Mesothelial cell of epicardium (in vitro differentiated cells): ENCODE measurements around the gene SNRNP200. TPM values are rescaled to one million over a fixed set of nuclear protein-coding genes. Genes with fewer than 3 reads are reported as not detected.
A peak's percentile ranks its signal among the peaks of the same experiment; 100 is the strongest.

ENCODE experiments used
- DNase-seq, 2 experiments: peaks; one replicate each; pipeline ENCODE4 v3.0.0; 2021; ENCODE audit warnings: low spot score in 2 of 2; ENCODE audit not compliant: unreplicated experiment in 2 of 2
- H3K27ac Mint-ChIP-seq: 2 replicates; pipeline ENCODE4 v1.8.0; 2021; ENCODE audit warnings: mixed read lengths
- H3K27me3 Mint-ChIP-seq: 2 replicates; pipeline ENCODE4 v1.8.0; 2021; ENCODE audit warnings: low read depth, mixed read lengths
- H3K36me3 Mint-ChIP-seq: 2 replicates; pipeline ENCODE4 v1.8.0; 2021; ENCODE audit warnings: mixed read lengths
- H3K4me1 Mint-ChIP-seq: 2 replicates; pipeline ENCODE4 v1.8.0; 2021; ENCODE audit warnings: mixed read lengths
- H3K4me3 Mint-ChIP-seq: 2 replicates; pipeline ENCODE4 v1.8.0; 2021; ENCODE audit warnings: mild to moderate bottlenecking, moderate library complexity, mixed read lengths
- H3K9me3 Mint-ChIP-seq: 2 replicates; pipeline ENCODE4 v1.8.0; 2021; ENCODE audit warnings: mixed read lengths
- total RNA-seq: library from RNA; stranded (reverse); gene quantifications from 3 replicates; pipeline ENCODE4 v1.2.1, GENCODE V29; 2021
- TF ChIP-seq, protein P1 (sequence below): fragments of 200-600 bp; sonication (generic); IDR thresholded peaks from one replicate; pipeline ENCODE4 v1.5.0; 2021; ENCODE audit warnings: antibody characterized with exemption; ENCODE audit not compliant: unreplicated experiment

Gene SNRNP200
- total RNA-seq, 1 donor from 2014 or later, result 200 TPM

DNA sequence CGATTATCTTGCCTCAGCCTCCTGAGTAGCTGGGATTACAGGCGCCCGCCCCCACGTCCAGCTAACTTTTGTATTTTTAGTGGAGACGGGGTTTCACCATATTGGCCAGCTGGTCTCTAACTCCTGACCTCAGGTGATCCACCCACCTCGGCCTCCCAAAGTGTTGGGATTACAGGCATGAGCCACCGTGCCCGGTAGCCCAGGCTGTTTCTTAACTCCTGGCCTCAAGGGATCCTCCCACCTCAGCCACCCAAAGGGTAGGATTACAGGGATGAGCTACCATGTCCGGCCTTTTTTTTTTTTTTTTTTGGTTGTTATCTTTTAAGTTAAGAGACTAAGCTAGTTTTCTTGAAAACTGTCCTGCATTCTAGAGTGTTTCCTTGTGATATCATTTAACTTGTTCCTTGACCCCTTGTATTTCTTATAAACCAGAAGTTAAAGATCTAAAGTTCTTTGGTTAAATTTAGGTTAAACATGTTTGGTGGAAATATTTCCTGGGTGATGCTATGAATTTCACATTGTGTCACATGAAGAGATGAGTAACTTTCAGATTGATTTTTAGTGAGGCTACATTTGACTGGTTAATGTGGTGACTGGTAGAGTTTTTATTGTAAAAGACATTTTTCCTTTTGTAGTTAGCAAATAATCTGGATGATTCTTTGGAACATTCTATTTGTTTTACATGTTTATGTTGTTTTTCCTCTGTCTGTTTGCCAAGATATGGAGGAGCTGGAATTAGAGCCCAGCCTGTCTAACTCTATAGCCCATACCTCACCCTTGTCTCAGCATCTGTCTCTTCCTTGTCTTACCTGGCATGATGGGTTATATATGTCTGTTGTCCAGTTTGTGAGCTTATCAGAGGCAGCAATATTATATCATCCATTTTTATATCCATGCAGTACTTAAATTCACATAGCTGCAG, 35.4 kb upstream of the SNRNP200 start:
- H3K27ac Mint-ChIP-seq, result no peak overlapping the region
- TF ChIP-seq, protein P1, sequence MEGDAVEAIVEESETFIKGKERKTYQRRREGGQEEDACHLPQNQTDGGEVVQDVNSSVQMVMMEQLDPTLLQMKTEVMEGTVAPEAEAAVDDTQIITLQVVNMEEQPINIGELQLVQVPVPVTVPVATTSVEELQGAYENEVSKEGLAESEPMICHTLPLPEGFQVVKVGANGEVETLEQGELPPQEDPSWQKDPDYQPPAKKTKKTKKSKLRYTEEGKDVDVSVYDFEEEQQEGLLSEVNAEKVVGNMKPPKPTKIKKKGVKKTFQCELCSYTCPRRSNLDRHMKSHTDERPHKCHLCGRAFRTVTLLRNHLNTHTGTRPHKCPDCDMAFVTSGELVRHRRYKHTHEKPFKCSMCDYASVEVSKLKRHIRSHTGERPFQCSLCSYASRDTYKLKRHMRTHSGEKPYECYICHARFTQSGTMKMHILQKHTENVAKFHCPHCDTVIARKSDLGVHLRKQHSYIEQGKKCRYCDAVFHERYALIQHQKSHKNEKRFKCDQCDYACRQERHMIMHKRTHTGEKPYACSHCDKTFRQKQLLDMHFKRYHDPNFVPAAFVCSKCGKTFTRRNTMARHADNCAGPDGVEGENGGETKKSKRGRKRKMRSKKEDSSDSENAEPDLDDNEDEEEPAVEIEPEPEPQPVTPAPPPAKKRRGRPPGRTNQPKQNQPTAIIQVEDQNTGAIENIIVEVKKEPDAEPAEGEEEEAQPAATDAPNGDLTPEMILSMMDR, result no peak
- no peak overlapping the region for H3K4me3 Mint-ChIP-seq

DNA sequence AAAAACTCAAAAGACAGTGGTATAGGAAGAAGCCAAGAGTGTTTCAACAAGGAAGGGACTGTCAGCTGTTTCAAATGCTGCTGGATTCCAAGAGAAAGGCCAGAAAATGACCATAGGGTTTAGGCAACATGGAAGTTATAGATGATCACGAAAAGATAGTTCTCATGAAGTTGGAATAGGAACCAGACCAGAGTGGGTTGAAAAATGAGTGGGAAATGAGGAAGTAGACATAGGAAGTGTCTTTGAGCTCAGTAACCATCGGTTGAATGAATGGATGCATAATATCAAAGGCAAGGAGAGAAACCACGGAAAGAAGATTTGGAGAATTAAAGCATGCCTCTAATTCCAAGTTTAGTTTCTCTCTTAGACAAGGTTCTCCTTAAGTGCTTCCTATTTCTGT, 31.5 kb upstream of the SNRNP200 start:
- H3K27me3 Mint-ChIP-seq, result no peaks in the 10 kb centered on the region
- peaks cover 17% of the 10 kb centered on the region for H3K4me1 Mint-ChIP-seq
- DNase-seq, result no peak
- H3K36me3 Mint-ChIP-seq, result peaks cover 2% of the 10 kb centered on the region
- no peaks in the 10 kb centered on the region for H3K9me3 Mint-ChIP-seq
- H3K27ac Mint-ChIP-seq, result peak overlapping the region; percentile 89
- H3K4me3 Mint-ChIP-seq, result peak overlapping the region; percentile 78
- TF ChIP-seq, protein P1, result no peak

More for the DNA sequence above, 35.4 kb upstream of the SNRNP200 start:
- Mint-ChIP-seq H3K4me1 (peaks cover 10% of the 10 kb centered on the region), H3K36me3 (peaks cover 4% of the 10 kb centered on the region), H3K9me3 (no peaks in the 10 kb centered on the region), H3K27me3 (no peaks in the 10 kb centered on the region)
- no peak for DNase-seq

DNA sequence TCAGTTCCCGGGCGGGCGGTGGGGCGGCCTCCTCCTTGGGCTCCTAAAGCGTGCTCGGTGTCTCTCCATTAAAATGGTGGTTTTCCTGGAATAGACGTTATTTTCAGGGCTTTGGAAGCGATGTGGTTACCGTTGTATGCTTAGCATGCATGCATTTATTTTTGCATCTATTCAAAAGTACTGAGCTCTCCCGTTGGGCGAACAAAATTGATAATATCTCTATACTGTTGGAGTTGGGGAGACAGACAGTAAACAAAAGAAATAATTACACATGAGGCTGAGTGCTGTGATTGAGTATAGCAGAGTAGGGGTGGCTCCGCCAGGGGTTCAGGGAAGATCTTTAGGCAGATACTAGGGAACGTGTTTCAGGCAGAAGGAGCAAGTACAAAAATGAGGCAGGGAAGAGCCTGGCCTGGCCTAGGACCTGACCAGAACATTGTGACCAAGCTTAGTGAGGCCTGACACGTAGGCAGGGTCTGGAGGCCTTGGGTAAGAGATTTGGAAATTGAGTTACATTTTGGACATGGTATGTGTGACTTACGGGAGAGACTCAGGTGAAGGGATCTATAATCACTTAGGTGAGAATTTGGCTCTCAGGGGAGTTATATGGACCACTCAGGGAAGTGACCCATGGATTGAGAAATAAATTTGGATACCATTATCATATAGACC, 30.9 kb upstream of the SNRNP200 start:
- TF ChIP-seq, protein P1, result no peak
- H3K4me3 Mint-ChIP-seq, result peak overlapping the region; percentile 78
- H3K27ac Mint-ChIP-seq, result peak overlapping the region; percentile 89

DNA sequence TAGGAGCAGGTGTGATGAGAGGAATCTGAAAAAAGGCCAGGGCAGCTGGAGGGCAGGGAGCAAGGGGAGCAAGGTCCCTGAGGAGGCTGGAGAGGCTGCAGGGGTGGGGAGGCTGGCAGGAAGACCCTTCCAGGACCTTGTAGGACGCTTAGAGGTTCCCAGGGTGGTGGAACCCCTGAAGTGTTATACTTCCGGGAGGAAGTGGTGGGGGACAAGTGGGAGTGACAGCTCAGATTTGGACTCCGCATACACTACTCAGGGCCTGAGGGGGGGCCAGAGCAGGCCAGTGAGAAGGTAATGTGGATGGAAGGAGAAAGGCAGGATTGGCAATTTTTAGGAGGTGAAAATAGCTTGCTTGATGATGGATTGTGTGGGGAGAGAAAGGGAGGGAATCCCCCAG, 28.4 kb upstream of the SNRNP200 start:
- no peak for DNase-seq
- Mint-ChIP-seq H3K9me3 (no peaks in the 10 kb centered on the region), H3K4me3 (peak overlapping the region; percentile 78), H3K4me1 (peaks cover 23% of the 10 kb centered on the region), H3K36me3 (no peaks in the 10 kb centered on the region), H3K27ac (peak overlapping the region; percentile 24), H3K27me3 (no peaks in the 10 kb centered on the region)
- TF ChIP-seq, protein P1, result no peak

More for the DNA sequence above, 30.9 kb upstream of the SNRNP200 start:
- no peaks in the 10 kb centered on the region for H3K9me3 Mint-ChIP-seq
- no peaks in the 10 kb centered on the region for H3K27me3 Mint-ChIP-seq
- peaks cover 2% of the 10 kb centered on the region for H3K36me3 Mint-ChIP-seq
- H3K4me1 Mint-ChIP-seq, result peaks cover 17% of the 10 kb centered on the region
- no peak for DNase-seq

DNA sequence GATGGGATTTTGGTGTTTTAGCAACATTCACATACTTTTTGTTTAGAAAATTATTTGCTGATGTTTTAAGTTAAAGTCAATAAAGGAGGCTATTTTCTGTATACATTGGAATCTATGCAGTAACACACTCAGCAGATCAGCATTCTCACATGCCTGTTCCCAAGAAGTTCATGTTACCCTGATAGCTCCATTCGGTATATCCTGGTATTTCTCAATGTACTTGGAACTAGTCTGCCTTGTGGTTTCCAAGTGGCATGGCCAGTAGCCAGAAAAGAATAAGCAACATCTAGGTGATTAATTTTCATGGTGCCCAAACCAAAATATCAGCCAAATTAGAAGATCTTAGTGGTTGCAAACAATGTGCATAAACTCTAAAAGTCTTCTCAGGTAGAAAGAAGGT, 25.1 kb upstream of the SNRNP200 start:
- TF ChIP-seq, protein P1, result no peak
- peaks cover 3% of the 10 kb centered on the region for H3K27me3 Mint-ChIP-seq
- H3K9me3 Mint-ChIP-seq, result no peaks in the 10 kb centered on the region
- no peak for DNase-seq
- peaks cover 20% of the 10 kb centered on the region for H3K36me3 Mint-ChIP-seq
- H3K4me1 Mint-ChIP-seq, result peaks cover 18% of the 10 kb centered on the region
- H3K27ac Mint-ChIP-seq, result no peak overlapping the region
- no peak overlapping the region for H3K4me3 Mint-ChIP-seq
